ENCODE data around the gene F2RL2. TPM values are rescaled to one million over a fixed set of nuclear protein-coding genes. Genes with fewer than 3 reads are reported as not detected.

F2RL2 gene
- total RNA-seq, 2 experiments from 2014 or later: 0.07 TPM; not detected in 1

GRCh38 chr5:76571559-76571958, 51.6 kb downstream of the F2RL2 start:
- peaks cover 25% of the 10 kb centered on the region for H3K36me3 Mint-ChIP-seq
- ATAC-seq (no peak), DNase-seq (no peak)
- CTCF ChIA-PET: interaction anchor here (0.8 to 2.1 kb wide), 6 partner anchors 12 to 169 kb away, joined by 3 to 4 read pairs (median 4); no protein-coding TSS in a partner anchor
- H3K4me1 Mint-ChIP-seq: peaks cover 2% of the 10 kb centered on the region
- H3K9me3 Mint-ChIP-seq (ENCODE audit: low read depth): no peaks in the 10 kb centered on the region
- no peak overlapping the region for H3K4me3 Mint-ChIP-seq
- no peaks in the 10 kb centered on the region for H3K27me3 Mint-ChIP-seq
- H3K27ac Mint-ChIP-seq: no peak overlapping the region

GRCh38 chr5:76570153-76570552, 53.0 kb downstream of the F2RL2 start:
- Mint-ChIP-seq H3K9me3 (ENCODE audit: low read depth) (no peaks in the 10 kb centered on the region), H3K4me1 (no peaks in the 10 kb centered on the region), H3K36me3 (peaks cover 25% of the 10 kb centered on the region), H3K27ac (no peak overlapping the region), H3K27me3 (no peaks in the 10 kb centered on the region), H3K4me3 (no peak overlapping the region)
- DNase-seq (no peak), ATAC-seq (no peak)
- CTCF ChIA-PET: interaction anchor here (1.2 kb wide), 1 partner anchor 23 kb away, joined by 4 read pairs; no protein-coding TSS in a partner anchor

Other genes with a start within 250 kb of the F2RL2 start
- gene IQGAP2, start 220.1 kb downstream of the F2RL2 start, total RNA-seq: 100 to 1,000 TPM in 1 of 2 experiments, 10 to 100 TPM in 1; 70.2 to 118 TPM
- 10 to 100 TPM; 39.7 to 44.7 TPM for gene F2R, start 92.7 kb upstream of the F2RL2 start, total RNA-seq
- under 1 TPM; 0.47 to 0.82 TPM for gene F2RL1, start 195.6 kb upstream of the F2RL2 start, total RNA-seq
- gene S100Z, start 226.6 kb upstream of the F2RL2 start, total RNA-seq: 1 to 10 TPM in 1 of 2 experiments, under 1 TPM in 1; 0.42 to 2.1 TPM